ENCODE measurements around the gene PCK2. TPM values are rescaled to one million over a fixed set of nuclear protein-coding genes. Genes with fewer than 3 reads are reported as not detected.

The PCK2 gene
- polyA plus RNA-seq, 1 donor from 2014 or later = 1.2 TPM

DNA sequence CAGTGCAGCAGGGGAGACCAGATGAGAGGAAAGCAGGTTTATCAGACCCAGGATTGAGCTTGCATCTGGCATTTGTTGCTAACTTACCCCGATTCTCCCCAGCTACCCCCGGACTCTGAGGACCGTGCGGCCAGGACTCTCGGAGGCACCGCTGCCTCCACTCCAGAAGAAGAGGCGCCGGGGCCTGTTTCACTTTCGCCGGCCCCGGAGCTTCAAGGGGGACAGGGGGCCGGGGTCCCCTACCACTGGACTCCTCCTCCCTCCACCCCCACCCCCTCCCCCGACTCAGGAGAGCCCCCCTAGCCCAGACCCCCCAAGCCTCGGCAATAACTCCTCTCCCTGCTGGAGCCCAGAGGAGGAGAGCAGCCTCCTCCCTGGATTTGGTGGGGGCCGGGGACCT is 29.3 kb upstream of the PCK2 start:
- Histone ChIP-seq H3K9me3 (ENCODE audit: low read length) (no peaks in the 10 kb centered on the region), H3K27ac (ENCODE audit: low read length) (no peak overlapping the region), H3F3A (ENCODE audit: insufficient read depth, low read length, poor library complexity, severe bottlenecking) (no peaks in the 10 kb centered on the region), H2AFZ (ENCODE audit: low read depth, low read length) (no peak overlapping the region), H3K9ac (ENCODE audit: low read length) (no peak overlapping the region), H3K27me3 (ENCODE audit: insufficient read depth, low read depth, low read length) (no peaks in the 10 kb centered on the region), H3K4me3 (ENCODE audit: low read length) (no peak overlapping the region), H3K4me2 (ENCODE audit: low read length) (no peak overlapping the region), H3K79me2 (replicated peaks; ENCODE audit: insufficient read depth, low read length) (no peaks in the 10 kb centered on the region), H3K36me3 (ENCODE audit: insufficient read depth, low read length) (no peaks in the 10 kb centered on the region), H4K20me1 (ENCODE audit: insufficient read depth) (no peaks in the 10 kb centered on the region), H3K9me2 (ENCODE audit: insufficient read depth, low read length) (no peaks in the 10 kb centered on the region)
- TF ChIP-seq MXI1 (conservative IDR thresholded peaks at IDR 0.05; ENCODE audit: poor library complexity, severe bottlenecking) (no peak), TAF1 (IDR thresholded peaks at IDR 0.05; ENCODE audit: low read depth) (no peak), EP300 (conservative IDR thresholded peaks at IDR 0.05; ENCODE audit: poor library complexity, severe bottlenecking) (no peak), POLR2AphosphoS5 (IDR thresholded peaks at IDR 0.05) (no peak), SMC3 (conservative IDR thresholded peaks at IDR 0.05; ENCODE audit: poor library complexity) (no peak), EZH2 (IDR thresholded peaks at IDR 0.05; ENCODE audit: borderline replicate concordance, insufficient read depth, low read length, poor library complexity, severe bottlenecking) (no peak), RAD21 (conservative IDR thresholded peaks at IDR 0.05) (no peak)
- TF ChIP-seq, protein P1, sequence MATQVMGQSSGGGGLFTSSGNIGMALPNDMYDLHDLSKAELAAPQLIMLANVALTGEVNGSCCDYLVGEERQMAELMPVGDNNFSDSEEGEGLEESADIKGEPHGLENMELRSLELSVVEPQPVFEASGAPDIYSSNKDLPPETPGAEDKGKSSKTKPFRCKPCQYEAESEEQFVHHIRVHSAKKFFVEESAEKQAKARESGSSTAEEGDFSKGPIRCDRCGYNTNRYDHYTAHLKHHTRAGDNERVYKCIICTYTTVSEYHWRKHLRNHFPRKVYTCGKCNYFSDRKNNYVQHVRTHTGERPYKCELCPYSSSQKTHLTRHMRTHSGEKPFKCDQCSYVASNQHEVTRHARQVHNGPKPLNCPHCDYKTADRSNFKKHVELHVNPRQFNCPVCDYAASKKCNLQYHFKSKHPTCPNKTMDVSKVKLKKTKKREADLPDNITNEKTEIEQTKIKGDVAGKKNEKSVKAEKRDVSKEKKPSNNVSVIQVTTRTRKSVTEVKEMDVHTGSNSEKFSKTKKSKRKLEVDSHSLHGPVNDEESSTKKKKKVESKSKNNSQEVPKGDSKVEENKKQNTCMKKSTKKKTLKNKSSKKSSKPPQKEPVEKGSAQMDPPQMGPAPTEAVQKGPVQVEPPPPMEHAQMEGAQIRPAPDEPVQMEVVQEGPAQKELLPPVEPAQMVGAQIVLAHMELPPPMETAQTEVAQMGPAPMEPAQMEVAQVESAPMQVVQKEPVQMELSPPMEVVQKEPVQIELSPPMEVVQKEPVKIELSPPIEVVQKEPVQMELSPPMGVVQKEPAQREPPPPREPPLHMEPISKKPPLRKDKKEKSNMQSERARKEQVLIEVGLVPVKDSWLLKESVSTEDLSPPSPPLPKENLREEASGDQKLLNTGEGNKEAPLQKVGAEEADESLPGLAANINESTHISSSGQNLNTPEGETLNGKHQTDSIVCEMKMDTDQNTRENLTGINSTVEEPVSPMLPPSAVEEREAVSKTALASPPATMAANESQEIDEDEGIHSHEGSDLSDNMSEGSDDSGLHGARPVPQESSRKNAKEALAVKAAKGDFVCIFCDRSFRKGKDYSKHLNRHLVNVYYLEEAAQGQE (IDR thresholded peaks at IDR 0.05; ENCODE audit: borderline replicate concordance) = no peak
- TF ChIP-seq, protein P2, sequence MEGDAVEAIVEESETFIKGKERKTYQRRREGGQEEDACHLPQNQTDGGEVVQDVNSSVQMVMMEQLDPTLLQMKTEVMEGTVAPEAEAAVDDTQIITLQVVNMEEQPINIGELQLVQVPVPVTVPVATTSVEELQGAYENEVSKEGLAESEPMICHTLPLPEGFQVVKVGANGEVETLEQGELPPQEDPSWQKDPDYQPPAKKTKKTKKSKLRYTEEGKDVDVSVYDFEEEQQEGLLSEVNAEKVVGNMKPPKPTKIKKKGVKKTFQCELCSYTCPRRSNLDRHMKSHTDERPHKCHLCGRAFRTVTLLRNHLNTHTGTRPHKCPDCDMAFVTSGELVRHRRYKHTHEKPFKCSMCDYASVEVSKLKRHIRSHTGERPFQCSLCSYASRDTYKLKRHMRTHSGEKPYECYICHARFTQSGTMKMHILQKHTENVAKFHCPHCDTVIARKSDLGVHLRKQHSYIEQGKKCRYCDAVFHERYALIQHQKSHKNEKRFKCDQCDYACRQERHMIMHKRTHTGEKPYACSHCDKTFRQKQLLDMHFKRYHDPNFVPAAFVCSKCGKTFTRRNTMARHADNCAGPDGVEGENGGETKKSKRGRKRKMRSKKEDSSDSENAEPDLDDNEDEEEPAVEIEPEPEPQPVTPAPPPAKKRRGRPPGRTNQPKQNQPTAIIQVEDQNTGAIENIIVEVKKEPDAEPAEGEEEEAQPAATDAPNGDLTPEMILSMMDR (IDR thresholded peaks at IDR 0.05; ENCODE audit: poor library complexity, severe bottlenecking) = no peak

DNA sequence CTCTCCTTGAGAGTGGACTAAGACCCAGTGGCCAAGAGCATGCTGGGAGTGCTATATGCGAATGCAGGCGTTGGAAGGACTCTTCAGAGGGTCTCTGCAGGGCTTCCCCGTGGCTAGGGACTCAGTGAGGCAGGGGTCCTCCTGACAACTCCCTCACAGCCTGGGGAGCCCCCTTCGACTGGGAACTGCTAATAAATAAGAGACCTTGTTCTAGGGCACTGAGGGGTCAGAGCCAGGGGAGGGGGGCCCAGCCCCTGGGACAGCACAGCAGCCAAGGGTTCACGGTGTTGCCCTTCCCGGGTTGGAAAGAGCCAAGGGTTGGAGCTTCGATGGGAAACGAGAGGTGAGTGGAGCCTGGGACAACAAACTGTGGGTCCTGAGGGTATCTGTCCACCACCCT is 28.7 kb upstream of the PCK2 start:
- no peaks in the 10 kb centered on the region for H4K20me1 ChIP-seq (ENCODE audit: insufficient read depth)
- H3K4me3 ChIP-seq (ENCODE audit: low read length) = no peak overlapping the region
- no peak overlapping the region for H3K9ac ChIP-seq (ENCODE audit: low read length)
- no peak overlapping the region for H3K4me2 ChIP-seq (ENCODE audit: low read length)
- TF ChIP-seq, protein P2 (IDR thresholded peaks at IDR 0.05; ENCODE audit: poor library complexity, severe bottlenecking) = no peak
- TF ChIP-seq MXI1 (conservative IDR thresholded peaks at IDR 0.05; ENCODE audit: poor library complexity, severe bottlenecking) = no peak
- TF ChIP-seq, protein P1 (IDR thresholded peaks at IDR 0.05; ENCODE audit: borderline replicate concordance) = no peak
- TF ChIP-seq RAD21 (conservative IDR thresholded peaks at IDR 0.05) = no peak
- no peak for TF ChIP-seq EP300 (conservative IDR thresholded peaks at IDR 0.05; ENCODE audit: poor library complexity, severe bottlenecking)
- no peak for TF ChIP-seq SMC3 (conservative IDR thresholded peaks at IDR 0.05; ENCODE audit: poor library complexity)
- no peak for TF ChIP-seq POLR2AphosphoS5 (IDR thresholded peaks at IDR 0.05)
- no peak for TF ChIP-seq TAF1 (IDR thresholded peaks at IDR 0.05; ENCODE audit: low read depth)
- TF ChIP-seq EZH2 (IDR thresholded peaks at IDR 0.05; ENCODE audit: borderline replicate concordance, insufficient read depth, low read length, poor library complexity, severe bottlenecking) = no peak
- no peaks in the 10 kb centered on the region for H3K9me2 ChIP-seq (ENCODE audit: insufficient read depth, low read length)
- H3F3A ChIP-seq (ENCODE audit: insufficient read depth, low read length, poor library complexity, severe bottlenecking) = no peaks in the 10 kb centered on the region
- no peak overlapping the region for H2AFZ ChIP-seq (ENCODE audit: low read depth, low read length)
- no peaks in the 10 kb centered on the region for H3K27me3 ChIP-seq (ENCODE audit: insufficient read depth, low read depth, low read length)
- no peaks in the 10 kb centered on the region for H3K36me3 ChIP-seq (ENCODE audit: insufficient read depth, low read length)
- H3K79me2 ChIP-seq (replicated peaks; ENCODE audit: insufficient read depth, low read length) = no peaks in the 10 kb centered on the region
- H3K27ac ChIP-seq (ENCODE audit: low read length) = no peak overlapping the region
- no peaks in the 10 kb centered on the region for H3K9me3 ChIP-seq (ENCODE audit: low read length)

All from neural cell (in vitro differentiated cells).